Right lobe of liver (tissue), 4 donors: ENCODE data around the gene TNFSF15.

ENCODE experiments used
- CTCF ChIP-seq, 4 donors: fragments of 200-600 bp in 3 of 4; fragments of 450-650 bp in 1 of 4; IDR thresholded peaks; one replicate each; pipeline versions ENCODE4 v1.5.1 to v1.8.0; 2016 to 2022; ENCODE audit warnings: antibody characterized with exemption in 4 of 4, mild to moderate bottlenecking in 2 of 4
- POLR2A ChIP-seq: fragments of 450-650 bp; IDR thresholded peaks from one replicate; pipeline ENCODE4 v1.6.1; 2017; ENCODE audit warnings: antibody characterized with exemption, mild to moderate bottlenecking
- donor health status: DM: no; HTN: no; CAD: no.
- donor health status: DM: no; HTN: no; CAD: no.
- donor health status: DM: no; HTN: yes; CAD: no.

DNA sequence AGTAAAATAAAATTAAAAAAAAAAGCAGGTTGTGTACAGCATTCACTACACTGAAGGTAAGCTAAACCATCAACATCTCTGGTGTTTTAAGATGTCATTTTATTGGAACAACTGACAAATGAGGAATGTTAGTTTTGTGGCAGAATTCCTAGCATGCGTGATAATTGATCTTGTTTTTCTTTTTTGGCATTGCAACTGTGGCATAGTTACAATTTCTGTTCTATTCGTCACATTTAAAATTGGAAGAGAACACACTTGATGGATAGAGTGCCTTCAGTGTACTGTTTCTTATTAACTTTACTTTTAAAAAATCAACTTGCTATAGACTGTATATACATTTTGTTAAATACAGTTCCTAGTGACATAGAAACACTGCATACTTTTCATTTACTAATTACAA is 43.6 kb upstream of the TNFSF15 start:
- TF ChIP-seq CTCF (IDR thresholded peaks at IDR 0.05) (no peak), POLR2A (no peak)
